ENCODE data around the gene WDR5. TPM values are rescaled to one million over a fixed set of nuclear protein-coding genes. Genes with fewer than 3 reads are reported as not detected.

WDR5 gene
- total RNA-seq, 1 donor from 2014 or later = 22.2 TPM

GRCh38 chr9:134204991-134205578, 69.2 kb downstream of the WDR5 start:
- peaks cover 3% of the 10 kb centered on the region for H3K36me3 Mint-ChIP-seq (ENCODE audit: low read depth)
- no peaks in the 10 kb centered on the region for H3K27me3 Mint-ChIP-seq (ENCODE audit: low read depth)
- no peak overlapping the region for H3K4me3 Mint-ChIP-seq (ENCODE audit: unreplicated experiment)
- H3K9me3 Mint-ChIP-seq (ENCODE audit: low read depth) = peaks cover 22% of the 10 kb centered on the region
- peak overlapping the region; percentile 25 for H3K27ac Mint-ChIP-seq (ENCODE audit: unreplicated experiment)
- peak; percentile 25 for DNase-seq (ENCODE audit: low spot score)
- no peak for TF ChIP-seq CTCF (IDR thresholded peaks at IDR 0.05)
- peaks cover 19% of the 10 kb centered on the region for H3K4me1 Mint-ChIP-seq (ENCODE audit: low read depth)

- no peak overlapping the region for H3K4me3 Mint-ChIP-seq (ENCODE audit: unreplicated experiment)
- TF ChIP-seq CTCF (IDR thresholded peaks at IDR 0.05) = no peak
- H3K27me3 Mint-ChIP-seq (ENCODE audit: low read depth) = no peaks in the 10 kb centered on the region
- H3K36me3 Mint-ChIP-seq (ENCODE audit: low read depth) = peaks cover 3% of the 10 kb centered on the region
- H3K4me1 Mint-ChIP-seq (ENCODE audit: low read depth) = peaks cover 19% of the 10 kb centered on the region
- peak; percentile 15 for DNase-seq (ENCODE audit: low spot score)
- peaks cover 21% of the 10 kb centered on the region for H3K9me3 Mint-ChIP-seq (ENCODE audit: low read depth)
- no peak overlapping the region for H3K27ac Mint-ChIP-seq (ENCODE audit: unreplicated experiment)
Measured at GRCh38 chr9:134205672-134206310, 69.9 kb downstream of the WDR5 start.

GRCh38 chr9:134206311-134207300, 70.7 kb downstream of the WDR5 start:
- Mint-ChIP-seq H3K27ac (ENCODE audit: unreplicated experiment) (no peak overlapping the region), H3K4me3 (ENCODE audit: unreplicated experiment) (no peak overlapping the region), H3K27me3 (ENCODE audit: low read depth) (no peaks in the 10 kb centered on the region), H3K4me1 (ENCODE audit: low read depth) (peaks cover 19% of the 10 kb centered on the region), H3K9me3 (ENCODE audit: low read depth) (peaks cover 16% of the 10 kb centered on the region), H3K36me3 (ENCODE audit: low read depth) (peaks cover 3% of the 10 kb centered on the region)
- DNase-seq (ENCODE audit: low spot score) = peak; percentile 60
- no peak for TF ChIP-seq CTCF (IDR thresholded peaks at IDR 0.05)

GRCh38 chr9:134208310-134208841, 72.5 kb downstream of the WDR5 start:
- Mint-ChIP-seq H3K4me3 (ENCODE audit: unreplicated experiment) (no peak overlapping the region), H3K4me1 (ENCODE audit: low read depth) (peaks cover 19% of the 10 kb centered on the region), H3K36me3 (ENCODE audit: low read depth) (peaks cover 3% of the 10 kb centered on the region), H3K27ac (ENCODE audit: unreplicated experiment) (no peak overlapping the region), H3K9me3 (ENCODE audit: low read depth) (peaks cover 11% of the 10 kb centered on the region), H3K27me3 (ENCODE audit: low read depth) (no peaks in the 10 kb centered on the region)
- no peak for TF ChIP-seq CTCF (IDR thresholded peaks at IDR 0.05)
- DNase-seq (ENCODE audit: low spot score) = peak; percentile 75

Data from chondrocyte (in vitro differentiated cells).